Fibroblast of mammary gland (primary cell): ENCODE measurements around the gene ZNF541.

ENCODE experiments used
- DNase-seq: peaks from one replicate; pipeline ENCODE4 v3.0.0-alpha.2; 2010; ENCODE audit warnings: low read depth
- H3K4me3 ChIP-seq: 2 replicates; pipeline ENCODE4 v1.5.1; 2011; ENCODE audit warnings: low read depth, mild to moderate bottlenecking, low read length, moderate library complexity; ENCODE audit not compliant: control insufficient read depth
- CTCF ChIP-seq: conservative IDR thresholded peaks from 2 replicates; pipeline ENCODE4 v1.5.1; 2011; ENCODE audit warnings: low read depth, low read length, inconsistent platforms; ENCODE audit not compliant: control insufficient read depth, insufficient read depth

Gene ZNF541

DNA sequence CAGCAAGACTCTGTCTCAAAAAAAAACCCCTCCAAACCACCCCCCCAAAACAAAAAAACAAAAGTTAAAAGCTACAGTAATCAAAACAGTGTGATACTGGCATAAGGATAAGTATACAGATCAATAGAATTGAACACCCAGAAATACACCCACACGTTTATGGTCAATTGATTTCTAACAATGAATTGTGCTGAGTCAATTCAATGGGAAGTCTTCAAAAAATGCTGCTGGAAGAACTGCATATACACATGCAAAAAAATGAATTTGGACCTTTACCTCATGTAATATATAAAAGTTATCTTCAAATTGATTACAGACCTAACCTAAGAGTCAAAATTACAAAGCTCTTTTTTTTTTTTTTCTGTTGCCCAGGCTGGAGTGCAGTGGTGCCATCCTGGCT, 38.3 kb downstream of the ZNF541 start:
- no peak for DNase-seq
- no peak for TF ChIP-seq CTCF
- no peak overlapping the region for H3K4me3 ChIP-seq

GRCh38 chr19:47531640-47532387, 41.1 kb downstream of the ZNF541 start:
- no peak for DNase-seq

GRCh38 chr19:47529018-47529742, 43.8 kb downstream of the ZNF541 start:
- no peak for DNase-seq
- TF ChIP-seq CTCF = no peak
- H3K4me3 ChIP-seq = no peak overlapping the region

More at GRCh38 chr19:47531640-47532387, 41.1 kb downstream of the ZNF541 start:
- TF ChIP-seq CTCF = no peak
- H3K4me3 ChIP-seq = no peak overlapping the region

DNA sequence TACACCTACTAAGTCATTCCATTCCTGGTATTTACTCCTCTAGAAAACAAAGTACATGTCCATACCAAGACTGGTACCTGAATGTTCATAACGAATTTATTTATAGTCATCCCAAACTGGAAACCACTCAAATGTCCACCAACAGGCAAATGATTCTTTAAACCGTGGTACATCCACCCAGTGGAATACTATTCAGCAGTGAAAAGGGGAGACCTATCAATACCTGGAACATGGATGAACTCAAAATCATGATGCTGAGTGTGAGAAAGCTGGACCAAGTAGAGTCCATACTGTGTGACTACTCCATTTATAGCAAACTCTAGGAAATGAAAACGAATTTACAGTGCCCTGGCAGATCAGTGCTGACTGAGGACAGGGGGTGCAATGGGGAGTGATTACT, 46.1 kb downstream of the ZNF541 start:
- no peak overlapping the region for H3K4me3 ChIP-seq
- DNase-seq = no peak
- TF ChIP-seq CTCF = no peak

DNA sequence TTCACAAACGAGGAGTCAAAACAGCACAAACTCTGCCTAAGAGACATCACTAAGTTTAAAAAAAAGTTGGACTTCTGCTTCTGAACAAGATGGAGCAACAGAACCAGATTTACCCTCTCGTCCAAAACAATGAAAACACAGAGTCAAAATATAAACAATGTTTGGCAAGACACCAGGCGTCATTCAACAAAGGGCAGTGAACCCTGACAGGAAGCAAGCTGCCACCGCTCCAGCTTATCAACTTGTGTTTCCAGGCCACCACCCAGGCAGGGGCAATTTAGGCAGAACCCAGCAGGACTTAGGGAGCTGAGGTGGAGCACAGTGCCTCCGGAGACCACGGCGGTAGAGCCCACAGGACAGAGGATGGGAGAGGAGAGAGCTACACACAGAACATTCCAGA, 49.5 kb downstream of the ZNF541 start:
- no peak for TF ChIP-seq CTCF
- DNase-seq = no peak
- no peak overlapping the region for H3K4me3 ChIP-seq
